Upper lobe of left lung (tissue), 4 donors: ENCODE results near the gene RAB37.

Experiments used
- CTCF ChIP-seq, 6 experiments: fragments of 450-650 bp in 4 of 6; fragments of 200-600 bp in 2 of 6; sonication (generic) in 2 of 6; IDR thresholded peaks; one replicate each; pipeline ENCODE4 v1.5.1; 2016 to 2019; ENCODE audit warnings: antibody characterized with exemption in 6 of 6
- EP300 ChIP-seq, 4 donors: sonication (generic); formaldehyde crosslinking; IDR thresholded peaks; one replicate each; pipeline ENCODE4 v1.5.1; 2017; ENCODE audit warnings: antibody characterized with exemption in 4 of 4, control low read depth in 2 of 4
- POLR2A ChIP-seq, 4 donors: fragments of 450-650 bp; IDR thresholded peaks; one replicate each; pipeline ENCODE4 v1.5.1; 2016 to 2017; ENCODE audit warnings: antibody characterized with exemption in 4 of 4, mild to moderate bottlenecking in 2 of 4
- POLR2AphosphoS5 ChIP-seq, 2 donors: sonication (generic); formaldehyde crosslinking; IDR thresholded peaks; one replicate each; pipeline ENCODE4 v1.5.1; 2017; ENCODE audit warnings: antibody characterized with exemption in 2 of 2

DNA sequence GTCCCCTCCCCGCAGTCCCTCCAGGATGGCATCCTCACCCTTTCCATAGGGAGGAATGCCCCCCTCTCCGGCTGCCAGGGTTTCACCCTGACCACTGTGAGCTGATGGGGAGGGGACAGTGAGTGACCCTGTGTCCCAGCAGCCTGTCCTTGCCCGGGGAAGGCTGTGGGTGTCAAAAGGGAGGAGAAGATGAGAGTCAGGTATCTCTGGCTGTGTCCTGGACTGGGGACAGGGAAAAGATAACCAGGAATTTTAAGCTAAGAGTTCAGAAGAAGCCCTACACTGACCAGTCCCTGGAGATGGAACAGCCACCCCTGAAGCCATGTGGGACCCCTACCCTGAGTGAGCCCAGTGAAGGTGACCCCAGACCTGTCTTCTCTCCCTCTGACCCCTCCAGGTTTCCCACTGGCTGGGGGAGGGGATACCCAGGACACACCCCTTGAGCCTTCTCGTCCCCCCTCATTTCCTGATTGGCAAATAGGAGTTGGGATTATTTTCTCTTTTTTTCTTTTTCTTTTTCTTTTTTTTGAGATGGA lies 27.8 kb downstream of the RAB37 start:
- no peak for TF ChIP-seq EP300 (IDR thresholded peaks at IDR 0.05)
- TF ChIP-seq POLR2A (IDR thresholded peaks at IDR 0.05) = no peak
- no peak for TF ChIP-seq CTCF (IDR thresholded peaks at IDR 0.05)
- TF ChIP-seq POLR2AphosphoS5 (IDR thresholded peaks at IDR 0.05) = no peak
